Right lobe of liver (tissue), 6 donors: ENCODE data around the gene MYCBP2. TPM values are rescaled to one million over a fixed set of nuclear protein-coding genes. Genes with fewer than 3 reads are reported as not detected.

Experiments used
- ATAC-seq, 4 donors: fragments of 200-7000 bp; cut with Tn5 transposase; one replicate each; pipeline ENCODE4 v1.9.1; 2020; ENCODE audit warnings: mild to moderate bottlenecking in 4 of 4, moderate library complexity in 4 of 4
- DNase-seq, 3 donors: peaks; one replicate each; pipeline ENCODE4 v3.0.0-alpha.2; 2020
- H3K27ac ChIP-seq, 3 donors: fragments of 200-600 bp; one replicate each; pipeline ENCODE4 v1.8.0; 2022
- H3K27me3 ChIP-seq, 2 donors: fragments of 200-600 bp; one replicate each; pipeline ENCODE4 v1.8.0; 2022
- H3K36me3 ChIP-seq, 4 donors: fragments of 200-600 bp; sonication (generic) in 1 of 4; one replicate each; pipeline versions ENCODE4 v1.5.1 to v1.8.0; 2017 to 2022; ENCODE audit warnings: control low read depth in 1 of 4
- H3K4me1 ChIP-seq, 4 donors: fragments of 200-600 bp; sonication (generic) in 1 of 4; one replicate each; pipeline versions ENCODE4 v1.5.1 to v1.8.0; 2017 to 2022; ENCODE audit warnings: control low read depth in 1 of 4
- H3K4me3 ChIP-seq, 3 donors: fragments of 200-600 bp; one replicate each; pipeline ENCODE4 v1.8.0; 2022
- H3K9me3 ChIP-seq, 4 donors: fragments of 200-600 bp; sonication (generic) in 1 of 4; one replicate each; pipeline versions ENCODE4 v1.5.1 to v1.8.0; 2017 to 2022; ENCODE audit warnings: control low read depth in 1 of 4
- CTCF ChIP-seq, 4 donors: fragments of 200-600 bp in 3 of 4; fragments of 450-650 bp in 1 of 4; IDR thresholded peaks; one replicate each; pipeline versions ENCODE4 v1.5.1 to v1.8.0; 2016 to 2022; ENCODE audit warnings: antibody characterized with exemption in 4 of 4, mild to moderate bottlenecking in 2 of 4
- POLR2A ChIP-seq: fragments of 450-650 bp; IDR thresholded peaks from one replicate; pipeline ENCODE4 v1.6.1; 2017; ENCODE audit warnings: antibody characterized with exemption, mild to moderate bottlenecking
- WGBS: methylation state at CpG from one replicate; pipeline ENCODE4 v1.1.6; 2018; ENCODE audit warnings: low coverage, low lambda C conversion rate; ENCODE audit not compliant: insufficient coverage; ENCODE audit errors: missing lambda C conversion rate; 5-methylcytosine and 5-hydroxymethylcytosine counted together
- intact Hi-C, 2 donors: fragments of 100-400 bp; cut with DNase I; formaldehyde crosslinking; loops; one replicate each; pipeline versions ENCODE4 v1.11.2 to v1.14.1; 2022
- total RNA-seq, 6 experiments: library from RNA; depleted of rRNA in 2 of 6; stranded (reverse); fragments of >200 nt in 2 of 6; fragmentation: NEBNext Ultra II Directional in 3 of 6; extraction: Animal tissue kit (Norgen Biotek cat#: 25700) in 3 of 6; gene quantifications; one replicate each; pipeline versions ENCODE4 v1.1.0 to v1.2.4, GENCODE V29; 2016 to 2023
- donor health status: DM: no; HTN: yes; CAD: no.
- donor health status: DM: no; HTN: no; CAD: no.
- donor health status: DM: no; HTN: no; CAD: no.
- donor health status: DM: no; HTN: yes; CAD: no.
- donor health status: DM: no; HTN: yes; CAD: no.

MYCBP2 gene
- total RNA-seq, 6 experiments from 2014 or later: 27.8 to 50.1 (median 43.2) TPM

DNA sequence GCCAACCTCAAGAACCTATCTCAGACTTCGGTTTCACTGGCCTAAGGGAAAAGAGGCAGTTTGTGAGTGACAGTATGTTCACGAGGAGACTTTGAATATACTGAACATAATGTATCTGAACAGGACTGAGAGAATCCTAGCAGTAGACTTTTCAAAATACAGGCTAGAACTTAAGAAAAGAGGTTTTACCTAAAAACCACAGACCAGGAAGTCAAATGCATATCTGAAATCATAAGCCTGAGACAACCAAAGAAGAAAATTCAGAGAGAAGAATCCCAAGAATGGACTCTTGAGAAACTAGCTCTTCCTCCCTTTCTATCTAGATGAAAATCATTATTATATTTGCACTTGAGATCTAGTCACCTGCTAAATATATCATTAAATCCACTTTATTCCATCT lies 17.6 kb downstream of the MYCBP2 start:
- H3K4me1 ChIP-seq: peaks cover 0 to 34% (median 9%) of the 10 kb centered on the region in 4 donors
- no peak overlapping the region for H3K27ac ChIP-seq
- no peaks in the 10 kb centered on the region for H3K9me3 ChIP-seq
- WGBS: 89% methylated on average over 2 of the region's 2 CpGs
- H3K4me3 ChIP-seq: no peak overlapping the region
- intact Hi-C loops: no loop called here
- no peaks in the 10 kb centered on the region for H3K27me3 ChIP-seq
- DNase-seq: no peak
- TF ChIP-seq CTCF (IDR thresholded peaks at IDR 0.05) (no peak), POLR2A (no peak)
- no peak for ATAC-seq
- no peaks in the 10 kb centered on the region for H3K36me3 ChIP-seq

DNA sequence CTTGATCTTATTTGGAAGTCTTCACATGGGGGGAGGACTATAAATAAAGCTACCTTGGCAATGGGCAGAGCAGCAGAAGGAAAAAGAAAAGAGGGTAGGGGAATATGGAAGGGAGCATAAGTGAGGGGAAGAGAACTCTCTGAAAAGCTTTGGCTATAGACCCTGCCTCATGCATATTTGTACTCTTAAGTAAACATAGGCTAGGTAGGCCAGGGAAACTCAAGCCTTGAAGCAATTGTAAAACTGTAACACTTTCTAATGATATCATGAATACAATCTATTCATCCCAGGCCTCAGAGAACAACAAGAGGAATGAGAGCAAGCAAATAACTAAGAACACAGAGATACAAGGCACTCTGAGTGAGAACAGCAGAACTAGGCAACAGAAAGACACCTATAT lies 20.4 kb downstream of the MYCBP2 start:
- Histone ChIP-seq H3K4me3 (no peak overlapping the region), H3K9me3 (no peaks in the 10 kb centered on the region), H3K27me3 (no peaks in the 10 kb centered on the region), H3K4me1 (peaks cover 0 to 32% (median 9%) of the 10 kb centered on the region in 4 donors), H3K36me3 (no peaks in the 10 kb centered on the region), H3K27ac (no peak overlapping the region)
- DNase-seq (no peak), ATAC-seq (peak in 1 of 4 donors; percentile 44)
- intact Hi-C loops: no loop called here
- no peak for TF ChIP-seq CTCF (IDR thresholded peaks at IDR 0.05)
- no peak for TF ChIP-seq POLR2A

DNA sequence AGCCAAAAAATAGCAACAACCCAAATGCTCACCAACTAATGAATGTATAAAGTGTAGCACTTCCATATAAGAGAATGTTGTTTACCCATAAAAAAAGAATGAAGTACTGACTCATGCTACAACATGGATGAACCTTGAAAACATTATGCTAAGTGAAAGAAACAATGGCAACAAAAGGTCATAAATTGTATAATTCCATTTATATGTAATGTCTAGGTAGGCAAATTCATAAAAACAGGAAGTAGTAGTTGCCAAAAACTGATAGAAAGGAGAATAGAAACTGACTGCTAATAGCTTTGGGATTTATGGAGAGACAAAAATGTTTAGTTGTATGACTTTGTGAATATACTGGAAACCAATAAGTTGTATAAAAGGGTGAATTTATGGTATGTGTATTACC lies 21.6 kb downstream of the MYCBP2 start:
- no peak for DNase-seq
- ATAC-seq: peak in 3 of 4 donors; percentile 30 to 50 (median 44)
- intact Hi-C loops: no loop called here
- H3K4me3 ChIP-seq: no peak overlapping the region
- no peak overlapping the region for H3K27ac ChIP-seq
- no peaks in the 10 kb centered on the region for H3K27me3 ChIP-seq
- H3K36me3 ChIP-seq: no peaks in the 10 kb centered on the region
- H3K4me1 ChIP-seq: peaks cover 0 to 25% (median 5%) of the 10 kb centered on the region in 4 donors
- H3K9me3 ChIP-seq: no peaks in the 10 kb centered on the region
- TF ChIP-seq POLR2A (no peak), CTCF (IDR thresholded peaks at IDR 0.05) (no peak)

- no peak for DNase-seq
- H3K4me3 ChIP-seq: no peak overlapping the region
- intact Hi-C loops: no loop called here
- H3K27me3 ChIP-seq: no peaks in the 10 kb centered on the region
- TF ChIP-seq POLR2A: no peak
- TF ChIP-seq CTCF (IDR thresholded peaks at IDR 0.05): no peak
- H3K4me1 ChIP-seq: peaks cover 0 to 8% (median 0%) of the 10 kb centered on the region in 4 donors
- no peaks in the 10 kb centered on the region for H3K36me3 ChIP-seq
- peak; percentile 24 to 61 (median 54) for ATAC-seq
- 54% methylated on average over 5 of the region's 5 CpGs for WGBS
- no peaks in the 10 kb centered on the region for H3K9me3 ChIP-seq
- no peak overlapping the region for H3K27ac ChIP-seq
Measured at GRCh38 chr13:77300176-77301037, 26.5 kb downstream of the MYCBP2 start.
